Measurements from ENCODE around the gene GID4.

GID4 gene

GRCh38 chr17:18045691-18046350 is 6.6 kb downstream of the GID4 start:
- DNase-seq = no peak

- DNase-seq = no peak
Measured at GRCh38 chr17:18055597-18055996, 16.4 kb downstream of the GID4 start.

GRCh38 chr17:18056214-18056613 is 17.0 kb downstream of the GID4 start:
- no peak for DNase-seq

- no peak for DNase-seq
Measured at GRCh38 chr17:18059283-18059682, 20.1 kb downstream of the GID4 start.

- no peak for DNase-seq
Measured at GRCh38 chr17:18064053-18064452, 24.8 kb downstream of the GID4 start.

- DNase-seq = no peak
Measured at GRCh38 chr17:18065546-18065945, 26.3 kb downstream of the GID4 start.

- DNase-seq = no peak
Measured at GRCh38 chr17:18066866-18067265, 27.7 kb downstream of the GID4 start.

GRCh38 chr17:18069101-18069500 is 29.9 kb downstream of the GID4 start:
- DNase-seq = no peak

GRCh38 chr17:18070861-18071340 is 31.7 kb downstream of the GID4 start:
- DNase-seq = peak; percentile 50

- DNase-seq = no peak
Measured at GRCh38 chr17:18071751-18072150, 32.5 kb downstream of the GID4 start.

- DNase-seq = peak; percentile 12
Measured at GRCh38 chr17:18074566-18075272, 35.5 kb downstream of the GID4 start.

GRCh38 chr17:18076936-18077335 is 37.7 kb downstream of the GID4 start:
- DNase-seq = peak; percentile 56

GRCh38 chr17:18079543-18079942 is 40.3 kb downstream of the GID4 start:
- no peak for DNase-seq

- no peak for DNase-seq
Measured at GRCh38 chr17:18084256-18084655, 45.0 kb downstream of the GID4 start.

- DNase-seq = peak; percentile 87
Measured at GRCh38 chr17:18087610-18088491, 48.6 kb downstream of the GID4 start, which contains the start of gene DRG2. Gene DRG2, plus strand, starts transcription at chr17:18087948. Its CDS starts 76 bp downstream, at chr17:18088024.

GRCh38 chr17:18089613-18090012 is 50.4 kb downstream of the GID4 start:
- DNase-seq = no peak

- peak; percentile 63 for DNase-seq
Measured at GRCh38 chr17:18093616-18094408, 54.6 kb downstream of the GID4 start.

GRCh38 chr17:18094409-18094807 is 55.2 kb downstream of the GID4 start:
- no peak for DNase-seq

- DNase-seq = no peak
Measured at GRCh38 chr17:18099516-18099915, 60.3 kb downstream of the GID4 start.

- DNase-seq = no peak
Measured at GRCh38 chr17:18100616-18101015, 61.4 kb downstream of the GID4 start.

GRCh38 chr17:18101828-18102227 is 62.6 kb downstream of the GID4 start:
- DNase-seq = no peak

GRCh38 chr17:18102640-18103039 is 63.4 kb downstream of the GID4 start:
- DNase-seq = no peak

GRCh38 chr17:18105027-18105426 is 65.8 kb downstream of the GID4 start:
- DNase-seq = no peak

Data from fibroblast of upper back skin (primary cell).